C1 segment of cervical spinal cord (tissue), 14 donors: ENCODE data around the gene CGA.
"Not testable (repeated sequence)": the region's sequence is repeated elsewhere in the genome, so short reads cannot be mapped to it uniquely, and the experiment has no call there.

Source experiments
- DNase-seq, 14 donors: peaks; one replicate each; lab custom pipeline; 2025; lab: John Stamatoyannopoulos, UW

The CGA gene

GRCh38 chr6:87095087-87095509 is at the start of gene CGA:
TSS of gene CGA (minus strand) at chr6:87095106. CDS start at chr6:87088200, 6,906 bp downstream.
- no peak for DNase-seq

- DNase-seq: not testable (repeated sequence)
Observed at GRCh38 chr6:87139927-87140326, 45.0 kb upstream of the CGA start.

- peak in 3 of 14 donors; percentile 1 to 10 (median 3) for DNase-seq
Observed at GRCh38 chr6:87139236-87139635, 44.3 kb upstream of the CGA start.

GRCh38 chr6:87136963-87137362 is 42.1 kb upstream of the CGA start:
- no peak for DNase-seq

GRCh38 chr6:87127737-87128136 is 32.8 kb upstream of the CGA start:
- DNase-seq: no peak

GRCh38 chr6:87126501-87126900 is 31.6 kb upstream of the CGA start:
- DNase-seq: no peak

GRCh38 chr6:87124074-87124473 is 29.2 kb upstream of the CGA start:
- DNase-seq: no peak

- no peak for DNase-seq
Observed at GRCh38 chr6:87122477-87122876, 27.6 kb upstream of the CGA start.

- DNase-seq: no peak
Observed at GRCh38 chr6:87118054-87118453, 23.1 kb upstream of the CGA start.

GRCh38 chr6:87116922-87117321 is 22.0 kb upstream of the CGA start:
- DNase-seq: no peak

GRCh38 chr6:87115402-87116135 is 20.7 kb upstream of the CGA start:
- no peak for DNase-seq

GRCh38 chr6:87110636-87111035 is 15.7 kb upstream of the CGA start:
- no peak for DNase-seq

GRCh38 chr6:87105823-87106222 is 10.9 kb upstream of the CGA start:
- DNase-seq: no peak

GRCh38 chr6:87104667-87105066 is 9.8 kb upstream of the CGA start:
- no peak for DNase-seq

- no peak for DNase-seq
Observed at GRCh38 chr6:87103977-87104601, 9.2 kb upstream of the CGA start.

- DNase-seq: no peak
Observed at GRCh38 chr6:87102151-87102621, 7.3 kb upstream of the CGA start.

- DNase-seq: no peak
Observed at GRCh38 chr6:87101067-87101466, 6.2 kb upstream of the CGA start.

GRCh38 chr6:87100216-87100615 is 5.3 kb upstream of the CGA start:
- DNase-seq: no peak

GRCh38 chr6:87099472-87099871 is 4.6 kb upstream of the CGA start:
- DNase-seq: no peak

- DNase-seq: no peak
Observed at GRCh38 chr6:87094576-87094975, 330 bp downstream of the CGA start.

- no peak for DNase-seq
Observed at GRCh38 chr6:87093651-87094050, 1.3 kb downstream of the CGA start.

- DNase-seq: no peak
Observed at GRCh38 chr6:87093199-87093598, 1.7 kb downstream of the CGA start.

- no peak for DNase-seq
Observed at GRCh38 chr6:87092435-87092834, 2.5 kb downstream of the CGA start.
